HepG2 (cell line): Measurements from ENCODE around the gene ATP8B1. TPM values are rescaled to one million over a fixed set of nuclear protein-coding genes. Genes with fewer than 3 reads are reported as not detected.
A peak's percentile ranks its signal among the peaks of the same experiment; 100 is the strongest.

Source experiments
- ATAC-seq: fragments of 200-7000 bp; cut with Tn5 transposase; 3 replicates; pipeline ENCODE4 v1.9.1; 2020; ENCODE audit warnings: mild to moderate bottlenecking, moderate library complexity
- BruUV-seq: library from RNA; stranded (reverse); fragments of 400-500 nt; replicated peaks from 2 replicates; lab custom pipeline; 2021; lab: Mats Ljungman, UMichigan
- CTCF ChIA-PET: fragments of 300-600 bp; formaldehyde crosslinking; extraction: SDS; loops from one replicate; lab custom pipeline; 2021; ENCODE audit warnings: low total read pairs, inconsistent platforms, low intra/inter-chr PET ratio; lab: Yijun Ruan, JAX
- POLR2A ChIA-PET: fragments of 350-600 bp; sonication (Branson Sonifier 250); formaldehyde crosslinking; loops from one replicate; lab custom pipeline; 2020; ENCODE audit warnings: antibody characterized with exemption, inconsistent platforms; lab: Yijun Ruan, JAX
- DNase-seq: peaks from one replicate; pipeline ENCODE4 v3.0.0-alpha.2; 2015; ENCODE audit warnings: low spot score
- FAIRE-seq: peaks from 3 replicates; lab custom pipeline; 2011; peaks lifted over from hg19 to GRCh38; lab: Jason Lieb, UNC
- H2AFZ ChIP-seq: one replicate; pipeline ENCODE4 v1.6.1; 2011; ENCODE audit warnings: low read length, inconsistent platforms
- H3K27ac ChIP-seq: fragments of 300-600 bp; 3 replicates; pipeline ENCODE4 v1.8.0; 2011; ENCODE audit warnings: mixed run types, mild to moderate bottlenecking, mixed read lengths, low read length, inconsistent platforms; ENCODE audit not compliant: insufficient read depth; ENCODE audit errors: extremely low read length
- H3K27me3 ChIP-seq, 2 experiments: fragments of 200-600 bp in 1 of 2; 2 replicates in 1 of 2; 3 replicates in 1 of 2; pipeline versions ENCODE4 v1.6.0 to v1.8.0; 2011; ENCODE audit warnings: low read length in 2 of 2, mild to moderate bottlenecking in 2 of 2, moderate library complexity in 2 of 2, inconsistent platforms in 1 of 2; ENCODE audit not compliant: insufficient read depth in 2 of 2, control insufficient read depth in 1 of 2
- H3K36me3 ChIP-seq, 2 experiments: fragments of 200-600 bp in 1 of 2; replicated peaks in 1 of 2; 2 replicates in 1 of 2; 3 replicates in 1 of 2; pipeline versions ENCODE4 v1.5.1 to v1.8.0; 2011; ENCODE audit warnings: low read length in 2 of 2, inconsistent platforms in 1 of 2; ENCODE audit not compliant: insufficient read depth in 2 of 2, control insufficient read depth in 1 of 2
- H3K4me1 ChIP-seq: 2 replicates; pipeline ENCODE4 v1.5.1; 2012; ENCODE audit warnings: low read length, inconsistent platforms; ENCODE audit not compliant: insufficient read depth
- H3K4me2 ChIP-seq: 2 replicates; pipeline ENCODE4 v1.6.0; 2011; ENCODE audit warnings: low read depth, low read length, inconsistent platforms
- H3K4me3 ChIP-seq, 3 experiments: fragments of 200-600 bp in 1 of 3; sonication (generic), shearing (Covaris generic) in 1 of 3; replicated peaks in 1 of 3; 2 replicates each; pipeline ENCODE4 v1.5.1; 2011 to 2016; ENCODE audit warnings: low read length in 3 of 3, inconsistent platforms in 2 of 3, low read depth in 2 of 3, mild to moderate bottlenecking in 2 of 3, control low read depth in 1 of 3, mixed read lengths in 1 of 3; ENCODE audit not compliant: insufficient read depth in 1 of 3
- H3K79me2 ChIP-seq: one replicate; pipeline ENCODE4 v1.6.1; 2011; ENCODE audit warnings: low read length, inconsistent platforms; ENCODE audit not compliant: insufficient read depth
- H3K9ac ChIP-seq: 2 replicates; pipeline ENCODE4 v1.6.0; 2011; ENCODE audit warnings: mild to moderate bottlenecking, low read depth, low read length, inconsistent platforms; ENCODE audit not compliant: insufficient read depth
- H3K9me3 ChIP-seq: 2 replicates; pipeline ENCODE4 v1.5.1; 2012; ENCODE audit warnings: mild to moderate bottlenecking, low read length
- H4K20me1 ChIP-seq: 2 replicates; pipeline ENCODE4 v1.6.0; 2011; ENCODE audit warnings: inconsistent platforms, mild to moderate bottlenecking, low read length, moderate library complexity; ENCODE audit not compliant: insufficient read depth
- BCL6 ChIP-seq: IDR thresholded peaks from 2 replicates; pipeline ENCODE4 v1.6.1; 2016; ENCODE audit warnings: missing genetic modification reagents, missing compliant biosample characterization
- KDM2A ChIP-seq: sonication (generic); formaldehyde crosslinking; IDR thresholded peaks from 2 replicates; pipeline ENCODE4 v1.4.0; 2020; ENCODE audit warnings: low read depth, missing genetic modification reagents, borderline replicate concordance
- KLF16 ChIP-seq, 2 experiments: sonication (generic) in 1 of 2; formaldehyde crosslinking in 1 of 2; IDR thresholded peaks; 2 replicates each; pipeline versions ENCODE4 v1.6.1 to v1.8.0; 2016 to 2023; ENCODE audit warnings: missing genetic modification reagents in 2 of 2, missing compliant biosample characterization in 1 of 2
- NFATC3 ChIP-seq: sonication (generic); formaldehyde crosslinking; IDR thresholded peaks from 2 replicates; pipeline ENCODE4 v1.5.1; 2020; ENCODE audit warnings: mild to moderate bottlenecking, missing genetic modification reagents
- POLR2AphosphoS2 ChIP-seq: IDR thresholded peaks from 2 replicates; pipeline ENCODE4 v1.6.1; 2011; ENCODE audit warnings: low read depth, low read length, improper control_type of control experiment
- SPEN ChIP-seq: sonication (generic); formaldehyde crosslinking; IDR thresholded peaks from 2 replicates; pipeline ENCODE4 v1.5.1; 2020; ENCODE audit warnings: low read depth, mild to moderate bottlenecking, missing genetic modification reagents
- TBP ChIP-seq: sonication (generic); formaldehyde crosslinking; IDR thresholded peaks from 2 replicates; pipeline ENCODE4 v1.5.0; 2020; ENCODE audit warnings: missing genetic modification reagents
- YEATS2 ChIP-seq: sonication (generic); formaldehyde crosslinking; IDR thresholded peaks from 2 replicates; pipeline ENCODE4 v1.4.0; 2020; ENCODE audit warnings: missing genetic modification reagents, borderline replicate concordance
- ZEB1 ChIP-seq: IDR thresholded peaks from 2 replicates; pipeline ENCODE4 v1.6.1; 2012; ENCODE audit warnings: mild to moderate bottlenecking, low read depth, inconsistent platforms; ENCODE audit not compliant: insufficient replicate concordance
- ZFY ChIP-seq: sonication (generic); formaldehyde crosslinking; IDR thresholded peaks from 2 replicates; pipeline ENCODE4 v1.4.0; 2020; ENCODE audit warnings: missing genetic modification reagents
- ZMYM2 ChIP-seq: sonication (generic); formaldehyde crosslinking; IDR thresholded peaks from 2 replicates; pipeline ENCODE4 v1.8.0; 2022; ENCODE audit warnings: mild to moderate bottlenecking, missing genetic modification reagents
- ZNF83 ChIP-seq: sonication (generic); formaldehyde crosslinking; IDR thresholded peaks from 2 replicates; pipeline ENCODE4 v1.4.0; 2020; ENCODE audit warnings: missing genetic modification reagents, mild to moderate bottlenecking, borderline replicate concordance
- WGBS: methylation state at CpG from one replicate; pipeline ENCODE4 v1.1.6; 2017; ENCODE audit warnings: low lambda C conversion rate; 5-methylcytosine and 5-hydroxymethylcytosine counted together
- in situ Hi-C: cut with HindIII; loops from 2 replicates; pipeline ENCODE4 v1.10.0; 2017; ENCODE audit warnings: low pct_unique_long_range_greater_than_20kb; ENCODE audit not compliant: extremely low pct_ligation_motif_present
- intact Hi-C: fragments of 100-400 bp; cut with micrococcal nuclease; formaldehyde crosslinking; loops from one replicate; pipeline ENCODE4 v1.10.0; 2022; ENCODE audit not compliant: unreplicated experiment
- polyA plus RNA-seq, 8 experiments: library from polyadenylated mRNA; depleted of rRNA in 3 of 8; stranded (reverse) in 7 of 8; unstranded in 1 of 8; fragments of >200 nt; fragmentation: Illumina TruSeq in 4 of 8; extraction: Trizol in 4 of 8; gene quantifications; 2 replicates each; pipeline versions ENCODE4 v1.2.1 to v1.2.3, GENCODE V29; 2011 to 2016; ENCODE audit warnings: low read depth in 4 of 8, missing spikeins in 1 of 8, mixed read lengths in 1 of 8; ENCODE audit not compliant: insufficient read depth in 1 of 8
- total RNA-seq, 5 experiments: library from RNA; depleted of rRNA; stranded (reverse); fragments of >200 nt; fragmentation: Illumina TruSeq; extraction: Trizol; gene quantifications; 2 replicates each; pipeline ENCODE4 v1.2.3, GENCODE V29; 2016; ENCODE audit warnings: low read depth in 1 of 5
- TF ChIP-seq, protein P1 (sequence below): sonication (generic); formaldehyde crosslinking; IDR thresholded peaks from 2 replicates; pipeline ENCODE4 v1.9.0; 2021; ENCODE audit warnings: missing genetic modification reagents, mild to moderate bottlenecking, borderline replicate concordance
- TF ChIP-seq, protein P2 (sequence below): IDR thresholded peaks from 2 replicates; pipeline ENCODE4 v1.6.1; 2016
- TF ChIP-seq, protein P3 (sequence below): sonication (generic); formaldehyde crosslinking; IDR thresholded peaks from 2 replicates; pipeline ENCODE4 v1.4.0; 2020; ENCODE audit warnings: missing genetic modification reagents
- TF ChIP-seq, protein P4 (sequence below): IDR thresholded peaks from 2 replicates; pipeline ENCODE4 v1.6.1; 2016; ENCODE audit warnings: low read depth, borderline replicate concordance

ATP8B1 gene
- total and polyA plus RNA-seq, 2 of the 13 experiments (the other 11 are each of a cell fraction or from before 2014, with no cell fraction given), result 2.8 to 4.0 TPM

- H3K9me3 ChIP-seq, result 0 out of 2 replicates have a peak, but pooled peaks cover 5% of the 10 kb centered on the region
- no peak overlapping the region for H3K27ac ChIP-seq
- H4K20me1 ChIP-seq, result no peaks in the 10 kb centered on the region
- H3K27me3 ChIP-seq, result no peaks in the 10 kb centered on the region; a peak in 1 of 5 replicates
- no peaks in the 10 kb centered on the region for H3K36me3 ChIP-seq
- H2AFZ ChIP-seq, result no peak overlapping the region
- H3K4me1 ChIP-seq, result peaks cover 26% of the 10 kb centered on the region
- no peak overlapping the region for H3K9ac ChIP-seq
- no TSS peak for BruUV-seq
- TF ChIP-seq SPEN (CRISPR knock-in tag) (no peak), YEATS2 (CRISPR knock-in tag) (no peak), NFATC3 (CRISPR knock-in tag) (no peak), ZFY (CRISPR knock-in tag) (no peak), TBP (CRISPR knock-in tag) (no peak)
- TF ChIP-seq, protein P1, sequence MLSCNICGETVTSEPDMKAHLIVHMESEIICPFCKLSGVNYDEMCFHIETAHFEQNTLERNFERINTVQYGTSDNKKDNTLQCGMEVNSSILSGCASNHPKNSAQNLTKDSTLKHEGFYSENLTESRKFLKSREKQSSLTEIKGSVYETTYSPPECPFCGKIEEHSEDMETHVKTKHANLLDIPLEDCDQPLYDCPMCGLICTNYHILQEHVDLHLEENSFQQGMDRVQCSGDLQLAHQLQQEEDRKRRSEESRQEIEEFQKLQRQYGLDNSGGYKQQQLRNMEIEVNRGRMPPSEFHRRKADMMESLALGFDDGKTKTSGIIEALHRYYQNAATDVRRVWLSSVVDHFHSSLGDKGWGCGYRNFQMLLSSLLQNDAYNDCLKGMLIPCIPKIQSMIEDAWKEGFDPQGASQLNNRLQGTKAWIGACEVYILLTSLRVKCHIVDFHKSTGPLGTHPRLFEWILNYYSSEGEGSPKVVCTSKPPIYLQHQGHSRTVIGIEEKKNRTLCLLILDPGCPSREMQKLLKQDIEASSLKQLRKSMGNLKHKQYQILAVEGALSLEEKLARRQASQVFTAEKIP (CRISPR knock-in tag), result no peak
- no peak overlapping the region for H3K4me3 ChIP-seq
- ATAC-seq (no peak), DNase-seq (no peak), FAIRE-seq (no peak)
- intact Hi-C loops (no loop called here), in situ Hi-C loops (no loop called here)
- 100% methylated on average over 2 of the region's 2 CpGs for WGBS
- ChIA-PET CTCF (no interaction called here), POLR2A (no interaction called here)
- H3K4me2 ChIP-seq, result no peak overlapping the region
- no peaks in the 10 kb centered on the region for H3K79me2 ChIP-seq
Measured at GRCh38 chr18:57741273-57741672, 61.8 kb downstream of the ATP8B1 start.

- Histone ChIP-seq H3K79me2 (no peaks in the 10 kb centered on the region), H3K27me3 (no peaks in the 10 kb centered on the region; a peak in 1 of 5 replicates), H3K9ac (peak overlapping the region; percentile 12; the same call in 1 of the 2 replicates), H3K4me2 (peak overlapping the region; percentile 62), H3K9me3 (0 out of 2 replicates have a peak, but pooled peaks cover 5% of the 10 kb centered on the region), H3K4me3 (peak overlapping the region in 1 of 3 experiments; percentile 24; a peak in 1 of 6 replicates), H3K4me1 (peaks cover 26% of the 10 kb centered on the region), H4K20me1 (no peaks in the 10 kb centered on the region), H3K27ac (peak overlapping the region; percentile 45), H2AFZ (no peak overlapping the region), H3K36me3 (no peaks in the 10 kb centered on the region)
- DNase-seq (peak; percentile 9), FAIRE-seq (no peak), ATAC-seq (peak; percentile 79)
- intact Hi-C loops, result no loop called here
- BruUV-seq, result no TSS peak
- WGBS, result 18% methylated on average over 7 of the region's 7 CpGs
- ChIA-PET POLR2A (interaction anchor here (1.0 to 1.7 kb wide), 3 partner anchors 10 to 65 kb away, joined by 3 to 13 read pairs (median 5); partner anchors contain the start of gene ATP8B1), CTCF (no interaction called here)
- in situ Hi-C loops, result no loop called here
- TF ChIP-seq, protein P2, sequence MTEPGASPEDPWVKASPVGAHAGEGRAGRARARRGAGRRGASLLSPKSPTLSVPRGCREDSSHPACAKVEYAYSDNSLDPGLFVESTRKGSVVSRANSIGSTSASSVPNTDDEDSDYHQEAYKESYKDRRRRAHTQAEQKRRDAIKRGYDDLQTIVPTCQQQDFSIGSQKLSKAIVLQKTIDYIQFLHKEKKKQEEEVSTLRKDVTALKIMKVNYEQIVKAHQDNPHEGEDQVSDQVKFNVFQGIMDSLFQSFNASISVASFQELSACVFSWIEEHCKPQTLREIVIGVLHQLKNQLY (CRISPR knock-in tag), result 0 out of 2 replicates have a peak, but pooled peaks have one; percentile 1
- no peak for TF ChIP-seq ZNF83 (CRISPR knock-in tag)
- 0 out of 2 replicates have a peak, but pooled peaks have one; percentile 41 for TF ChIP-seq BCL6 (CRISPR knock-in tag)
- no peak for TF ChIP-seq POLR2AphosphoS2
- no peak for TF ChIP-seq KLF16 (CRISPR knock-in tag; IDR thresholded peaks at IDR 0.05)
- TF ChIP-seq, protein P3, sequence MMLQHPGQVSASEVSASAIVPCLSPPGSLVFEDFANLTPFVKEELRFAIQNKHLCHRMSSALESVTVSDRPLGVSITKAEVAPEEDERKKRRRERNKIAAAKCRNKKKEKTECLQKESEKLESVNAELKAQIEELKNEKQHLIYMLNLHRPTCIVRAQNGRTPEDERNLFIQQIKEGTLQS, result no peak
- TF ChIP-seq, protein P4, sequence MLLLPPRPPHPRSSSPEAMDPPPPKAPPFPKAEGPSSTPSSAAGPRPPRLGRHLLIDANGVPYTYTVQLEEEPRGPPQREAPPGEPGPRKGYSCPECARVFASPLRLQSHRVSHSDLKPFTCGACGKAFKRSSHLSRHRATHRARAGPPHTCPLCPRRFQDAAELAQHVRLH (CRISPR knock-in tag), result 0 out of 2 replicates have a peak, but pooled peaks have one; percentile 32
- TF ChIP-seq KDM2A (CRISPR knock-in tag), result peak; percentile 4; the same call in 1 of the 2 replicates
- TF ChIP-seq ZMYM2 (CRISPR knock-in tag), result 0 out of 2 replicates have a peak, but pooled peaks have one; percentile 11
- peak; percentile 24 for TF ChIP-seq ZEB1
Measured at GRCh38 chr18:57738078-57738477, 65.0 kb downstream of the ATP8B1 start.
